SKM-1 (cell line): ENCODE measurements around the gene OTOA.
"Not testable (repeated sequence)": the region's sequence is repeated elsewhere in the genome, so short reads cannot be mapped to it uniquely, and the experiment has no call there.

Experiments
- DNase-seq: peaks from one replicate; lab custom pipeline; 2025; ENCODE audit not compliant: unreplicated experiment; lab: John Stamatoyannopoulos, UW

Gene OTOA

GRCh38 chr16:21667575-21667974, 3.8 kb downstream of the OTOA start:
- no peak for DNase-seq

- DNase-seq = no peak
These were observed 9.7 kb downstream of the OTOA start for GRCh38 chr16:21673469-21673868.

- not testable (repeated sequence) for DNase-seq
These were observed 10.7 kb downstream of the OTOA start for GRCh38 chr16:21674456-21674855.

- not testable (repeated sequence) for DNase-seq
These were observed 16.9 kb downstream of the OTOA start for GRCh38 chr16:21680714-21681113.

- DNase-seq = no peak
These were observed 19.4 kb downstream of the OTOA start for GRCh38 chr16:21683184-21683583.

- no peak for DNase-seq
These were observed 20.4 kb downstream of the OTOA start for GRCh38 chr16:21684199-21684598.

GRCh38 chr16:21685034-21685455, 21.3 kb downstream of the OTOA start:
- no peak for DNase-seq

- no peak for DNase-seq
These were observed 25.3 kb downstream of the OTOA start for GRCh38 chr16:21689107-21689506.

GRCh38 chr16:21690967-21691366, 27.2 kb downstream of the OTOA start:
- DNase-seq = not testable (repeated sequence)

- DNase-seq = no peak
These were observed 30.8 kb downstream of the OTOA start for GRCh38 chr16:21694609-21695008.

GRCh38 chr16:21697032-21697431, 33.3 kb downstream of the OTOA start:
- DNase-seq = no peak

- no peak for DNase-seq
These were observed 34.6 kb downstream of the OTOA start for GRCh38 chr16:21698169-21699032.

GRCh38 chr16:21701271-21701670, 37.5 kb downstream of the OTOA start:
- no peak for DNase-seq

GRCh38 chr16:21702276-21702675, 38.5 kb downstream of the OTOA start:
- no peak for DNase-seq

GRCh38 chr16:21703156-21703555, 39.4 kb downstream of the OTOA start:
- DNase-seq = no peak

- DNase-seq = no peak
These were observed 39.9 kb downstream of the OTOA start for GRCh38 chr16:21703589-21704174.

- no peak for DNase-seq
These were observed 40.5 kb downstream of the OTOA start for GRCh38 chr16:21704266-21704665.

- no peak for DNase-seq
These were observed 41.0 kb downstream of the OTOA start for GRCh38 chr16:21704733-21705132.

- DNase-seq = peak; percentile 4
These were observed 44.9 kb downstream of the OTOA start for GRCh38 chr16:21708533-21709115.

- DNase-seq = no peak
These were observed 47.2 kb downstream of the OTOA start for GRCh38 chr16:21710938-21711337.

- no peak for DNase-seq
These were observed 50.0 kb downstream of the OTOA start for GRCh38 chr16:21713549-21714368.

GRCh38 chr16:21714369-21714618, 50.5 kb downstream of the OTOA start:
- not testable (repeated sequence) for DNase-seq
